HG03565 (cell line): ENCODE measurements around the gene MSRB1.
A peak's percentile ranks its signal among the peaks of the same experiment; 100 is the strongest.

Experiments used
- ATAC-seq: cut with Tn5 transposase; IDR thresholded peaks from one replicate; pipeline ENCODE4 v1.9.1; 2021; ENCODE audit warnings: mild to moderate bottlenecking, moderate library complexity; ENCODE audit not compliant: unreplicated experiment

Gene MSRB1

GRCh38 chr16:1942810-1943726 is at the start of gene MSRB1:
Gene MSRB1, minus strand, starts transcription at chr16:1943199. Its CDS starts 43 bp downstream, at chr16:1943156.
- ATAC-seq: peak; percentile 87

- ATAC-seq: peak; percentile 36
These were observed 49.1 kb upstream of the MSRB1 start for GRCh38 chr16:1991948-1992703.

GRCh38 chr16:1991588-1991947 is 48.6 kb upstream of the MSRB1 start:
- ATAC-seq: no peak

GRCh38 chr16:1991135-1991551 is 48.1 kb upstream of the MSRB1 start:
- ATAC-seq: no peak

GRCh38 chr16:1990351-1991134 is 47.5 kb upstream of the MSRB1 start:
- no peak for ATAC-seq

- ATAC-seq: no peak
These were observed 47.0 kb upstream of the MSRB1 start for GRCh38 chr16:1990101-1990350.

- ATAC-seq: no peak
These were observed 46.5 kb upstream of the MSRB1 start, which contains the start of gene SYNGR3 for GRCh38 chr16:1989209-1990100. Gene SYNGR3, plus strand, starts transcription at chr16:1989970. Its CDS starts 133 bp downstream, at chr16:1990103.

GRCh38 chr16:1987198-1987597 is 44.2 kb upstream of the MSRB1 start:
- no peak for ATAC-seq

GRCh38 chr16:1985466-1986150 is 42.6 kb upstream of the MSRB1 start:
- ATAC-seq: no peak

- ATAC-seq: no peak
These were observed 41.6 kb upstream of the MSRB1 start for GRCh38 chr16:1984347-1985225.

- ATAC-seq: peak; percentile 61
These were observed 40.7 kb upstream of the MSRB1 start, which contains the start of gene GFER for GRCh38 chr16:1983544-1984346. Gene GFER, plus strand, starts transcription at chr16:1984193. Its CDS starts 26 bp downstream, at chr16:1984219.

GRCh38 chr16:1982991-1983543 is 40.1 kb upstream of the MSRB1 start:
- no peak for ATAC-seq

- ATAC-seq: no peak
These were observed 39.0 kb upstream of the MSRB1 start for GRCh38 chr16:1982013-1982433.

GRCh38 chr16:1981398-1981836 is 38.4 kb upstream of the MSRB1 start, which contains the start of gene NOXO1:
Gene NOXO1, minus strand, starts transcription at chr16:1981469. Its CDS starts 290 bp downstream, at chr16:1981179.
- ATAC-seq: no peak

- ATAC-seq: no peak
These were observed 37.7 kb upstream of the MSRB1 start for GRCh38 chr16:1980770-1981087.

GRCh38 chr16:1980030-1980769 is 37.2 kb upstream of the MSRB1 start:
- no peak for ATAC-seq
